IMR-90 (cell line): ENCODE results near the gene MIPEP. TPM values are rescaled to one million over a fixed set of nuclear protein-coding genes. Genes with fewer than 3 reads are reported as not detected.

ENCODE experiments used
- ATAC-seq: fragments of 200-7000 bp; cut with Tn5 transposase; 2 replicates; pipeline ENCODE4 v1.9.1; 2020; ENCODE audit warnings: low read depth, mild to moderate bottlenecking, moderate library complexity
- BruUV-seq: library from RNA; stranded (reverse); fragments of 400-500 nt; replicated peaks from 2 replicates; lab custom pipeline; 2021; lab: Mats Ljungman, UMichigan
- CTCF ChIA-PET: fragments of 300-600 bp; formaldehyde crosslinking; extraction: SDS; loops from one replicate; lab custom pipeline; 2021; ENCODE audit warnings: antibody characterized with exemption; lab: Yijun Ruan, JAX
- POLR2A ChIA-PET: fragments of 300-600 bp; sonication (Branson Sonifier 250); formaldehyde crosslinking; loops from one replicate; lab custom pipeline; 2022; ENCODE audit warnings: antibody characterized with exemption; ENCODE audit not compliant: unreplicated experiment; lab: Charles Lee
- DNase-seq: peaks from one replicate; pipeline ENCODE4 v3.0.0; 2013
- H2AFZ ChIP-seq: replicated peaks from 2 replicates; pipeline ENCODE3; 2013; ENCODE audit warnings: low read length, mild to moderate bottlenecking; ENCODE audit not compliant: poor library complexity
- H2AK5ac ChIP-seq: 2 replicates; pipeline ENCODE4 v1.6.1; 2013; ENCODE audit warnings: low read depth, low read length, inconsistent platforms
- H2AK9ac ChIP-seq: replicated peaks from 2 replicates; pipeline ENCODE3; 2013; ENCODE audit warnings: mild to moderate bottlenecking, low read depth, low read length, moderate library complexity; ENCODE audit not compliant: poor library complexity
- H2BK120ac ChIP-seq: 2 replicates; pipeline ENCODE4 v1.6.1; 2013; ENCODE audit warnings: low read depth, low read length, inconsistent platforms
- H2BK15ac ChIP-seq: 3 replicates; pipeline ENCODE4 v1.6.1; 2013; ENCODE audit warnings: low read depth, low read length, inconsistent platforms
- H2BK20ac ChIP-seq: 2 replicates; pipeline ENCODE4 v1.6.1; 2013; ENCODE audit warnings: low read depth, mild to moderate bottlenecking, inconsistent platforms, low read length, moderate library complexity
- H2BK5ac ChIP-seq: 2 replicates; pipeline ENCODE4 v1.6.1; 2013; ENCODE audit warnings: mild to moderate bottlenecking, low read depth, low read length, inconsistent platforms; ENCODE audit not compliant: poor library complexity, severe bottlenecking
- H3K14ac ChIP-seq: replicated peaks from 2 replicates; pipeline ENCODE4 v1.6.1; 2013; ENCODE audit warnings: low read depth, low read length, inconsistent platforms
- H3K18ac ChIP-seq: 2 replicates; pipeline ENCODE4 v1.6.1; 2013; ENCODE audit warnings: low read depth, low read length, control low read depth
- H3K23ac ChIP-seq: 2 replicates; pipeline ENCODE4 v1.6.1; 2013; ENCODE audit warnings: low read depth, low read length, inconsistent platforms
- H3K27ac ChIP-seq: 2 replicates; pipeline ENCODE4 v1.5.1; 2013; ENCODE audit warnings: mild to moderate bottlenecking, control low read depth, low read length; ENCODE audit not compliant: insufficient read depth
- H3K27me3 ChIP-seq: 2 replicates; pipeline ENCODE4 v1.6.1; 2013; ENCODE audit warnings: low read length; ENCODE audit not compliant: control insufficient read depth, insufficient read depth
- H3K36me3 ChIP-seq: 2 replicates; pipeline ENCODE4 v1.6.1; 2013; ENCODE audit warnings: low read length, mixed read lengths; ENCODE audit not compliant: control insufficient read depth, insufficient read depth
- H3K4ac ChIP-seq: 2 replicates; pipeline ENCODE4 v1.6.1; 2013; ENCODE audit warnings: low read depth, low read length, inconsistent platforms
- H3K4me1 ChIP-seq: 2 replicates; pipeline ENCODE4 v1.6.1; 2013; ENCODE audit warnings: low read length, mixed read lengths; ENCODE audit not compliant: control insufficient read depth, insufficient read depth
- H3K4me2 ChIP-seq: 2 replicates; pipeline ENCODE4 v1.6.1; 2013; ENCODE audit warnings: low read depth, mild to moderate bottlenecking, control low read depth, low read length, moderate library complexity
- H3K4me3 ChIP-seq: 2 replicates; pipeline ENCODE4 v1.5.1; 2013; ENCODE audit warnings: low read depth, mild to moderate bottlenecking, control low read depth, low read length, moderate library complexity; ENCODE audit not compliant: insufficient read depth
- H3K56ac ChIP-seq: 2 replicates; pipeline ENCODE4 v1.6.1; 2013; ENCODE audit warnings: low read length, inconsistent platforms; ENCODE audit not compliant: insufficient read depth; ENCODE audit errors: extremely low read depth
- H3K79me1 ChIP-seq, 2 experiments: 2 replicates each; pipeline ENCODE4 v1.6.1; 2013; ENCODE audit warnings: low read length in 2 of 2, inconsistent platforms in 1 of 2, low read depth in 1 of 2
- H3K9ac ChIP-seq: 2 replicates; pipeline ENCODE4 v1.6.1; 2013; ENCODE audit warnings: low read depth, low read length, control low read depth
- H3K9me1 ChIP-seq: 2 replicates; pipeline ENCODE4 v1.6.1; 2013; ENCODE audit warnings: low read length, inconsistent platforms; ENCODE audit not compliant: insufficient read depth
- H3K9me3 ChIP-seq: 2 replicates; pipeline ENCODE4 v1.6.1; 2013; ENCODE audit warnings: low read length; ENCODE audit not compliant: control insufficient read depth, insufficient read depth
- H4K20me1 ChIP-seq: 2 replicates; pipeline ENCODE4 v1.6.1; 2013; ENCODE audit warnings: low read length, inconsistent platforms; ENCODE audit not compliant: insufficient read depth
- H4K5ac ChIP-seq: 2 replicates; pipeline ENCODE4 v1.6.1; 2013; ENCODE audit warnings: mild to moderate bottlenecking, low read depth, low read length, control low read depth
- H4K8ac ChIP-seq, 2 experiments: 2 replicates each; pipeline ENCODE4 v1.6.1; 2013; ENCODE audit warnings: low read depth in 2 of 2, low read length in 2 of 2, control low read depth in 1 of 2, inconsistent platforms in 1 of 2
- H4K91ac ChIP-seq: 2 replicates; pipeline ENCODE4 v1.6.1; 2013; ENCODE audit warnings: low read depth, low read length, inconsistent platforms; ENCODE audit not compliant: insufficient read depth
- BHLHE40 ChIP-seq: fragments of 150-350 bp; IDR thresholded peaks from 2 replicates; pipeline ENCODE4 v1.6.1; 2016; ENCODE audit warnings: mild to moderate bottlenecking, low read depth, low read length
- CEBPB ChIP-seq: IDR thresholded peaks from 2 replicates; pipeline ENCODE4 v1.6.1; 2012; ENCODE audit warnings: low read depth, low read length, improper control_type of control experiment
- FOS ChIP-seq: fragments of 150-350 bp; IDR thresholded peaks from 2 replicates; pipeline ENCODE4 v1.6.1; 2016; ENCODE audit warnings: low read depth, low read length
- MAFK ChIP-seq: IDR thresholded peaks from 2 replicates; pipeline ENCODE4 v1.6.1; 2012; ENCODE audit warnings: low read depth, low read length, improper control_type of control experiment
- MAZ ChIP-seq: IDR thresholded peaks from 2 replicates; pipeline ENCODE4 v1.6.1; 2012; ENCODE audit warnings: low read depth, mild to moderate bottlenecking, low read length, improper control_type of control experiment, moderate library complexity, borderline replicate concordance
- MXI1 ChIP-seq: IDR thresholded peaks from 2 replicates; pipeline ENCODE4 v1.6.1; 2012; ENCODE audit warnings: low read depth, mild to moderate bottlenecking, low read length, moderate library complexity, borderline replicate concordance
- NFE2L2 ChIP-seq: fragments of 150-350 bp; IDR thresholded peaks from 2 replicates; pipeline ENCODE4 v1.6.1; 2016; ENCODE audit warnings: low read depth, mild to moderate bottlenecking, low read length
- RAD21 ChIP-seq: IDR thresholded peaks from 2 replicates; pipeline ENCODE4 v1.6.1; 2012; ENCODE audit warnings: low read length, improper control_type of control experiment
- RCOR1 ChIP-seq: IDR thresholded peaks from 2 replicates; pipeline ENCODE4 v1.6.1; 2012; ENCODE audit warnings: mild to moderate bottlenecking, low read length, improper control_type of control experiment; ENCODE audit not compliant: insufficient replicate concordance
- RFX5 ChIP-seq: IDR thresholded peaks from 2 replicates; pipeline ENCODE4 v1.8.0; 2012; ENCODE audit warnings: low read depth, mild to moderate bottlenecking, low read length, moderate library complexity
- SMC3 ChIP-seq: fragments of 150-350 bp; IDR thresholded peaks from 2 replicates; pipeline ENCODE4 v1.6.1; 2016; ENCODE audit warnings: low read depth, mild to moderate bottlenecking, antibody characterized with exemption, low read length, moderate library complexity
- USF2 ChIP-seq: fragments of 150-350 bp; IDR thresholded peaks from 2 replicates; pipeline ENCODE4 v1.6.1; 2017; ENCODE audit warnings: mild to moderate bottlenecking, antibody characterized with exemption, low read length, low read depth
- WGBS, 2 experiments: methylation state at CpG; one replicate each; pipeline versions ENCODE4 v1.1.5 to v1.1.7; 2013; ENCODE audit warnings: missing lambda C conversion rate in 2 of 2; ENCODE audit not compliant: insufficient read length in 1 of 2; ENCODE audit errors: extremely low coverage in 2 of 2; 5-methylcytosine and 5-hydroxymethylcytosine counted together
- dilution Hi-C: fragments of 300-500 bp; cut with HindIII; formaldehyde crosslinking; loops from one replicate; pipeline ENCODE4 v1.14.3; 2018; ENCODE audit warnings: low sequenced_read_pairs; ENCODE audit not compliant: unreplicated experiment
- in situ Hi-C: fragments of 300-500 bp; cut with MboI; formaldehyde crosslinking; loops from 3 replicates; pipeline ENCODE4 v1.14.3; 2019; ENCODE audit warnings: low sequenced_read_pairs, inconsistent platforms, mixed read lengths
- intact Hi-C: fragments of 100-400 bp; cut with micrococcal nuclease; formaldehyde crosslinking; loops from 2 replicates; pipeline ENCODE4 v1.10.0; 2022
- polyA plus RNA-seq, 3 experiments: library from polyadenylated mRNA; depleted of rRNA; stranded (reverse); fragments of >200 nt; gene quantifications; 2 replicates each; pipeline ENCODE4 v1.2.3, GENCODE V29; 2012; ENCODE audit warnings: low replicate concordance in 1 of 3
- total RNA-seq: library from RNA; depleted of rRNA; stranded (reverse); fragments of >200 nt; gene quantifications from 2 replicates; pipeline ENCODE4 v1.2.3, GENCODE V29; 2012
- TF ChIP-seq, protein P1 (sequence below): fragments of 150-350 bp; IDR thresholded peaks from 2 replicates; pipeline ENCODE4 v1.6.1; 2016; ENCODE audit warnings: low read depth, mild to moderate bottlenecking, low read length, moderate library complexity, borderline replicate concordance

Gene MIPEP
- total and polyA plus RNA-seq, 2 of the 4 experiments (the other 2 are of a cell fraction): 15.0 to 21.5 TPM

- TF ChIP-seq SMC3: peak; percentile 19; the same call in 1 of the 2 replicates
- peak; percentile 11 for TF ChIP-seq RAD21
- TF ChIP-seq, protein P1, sequence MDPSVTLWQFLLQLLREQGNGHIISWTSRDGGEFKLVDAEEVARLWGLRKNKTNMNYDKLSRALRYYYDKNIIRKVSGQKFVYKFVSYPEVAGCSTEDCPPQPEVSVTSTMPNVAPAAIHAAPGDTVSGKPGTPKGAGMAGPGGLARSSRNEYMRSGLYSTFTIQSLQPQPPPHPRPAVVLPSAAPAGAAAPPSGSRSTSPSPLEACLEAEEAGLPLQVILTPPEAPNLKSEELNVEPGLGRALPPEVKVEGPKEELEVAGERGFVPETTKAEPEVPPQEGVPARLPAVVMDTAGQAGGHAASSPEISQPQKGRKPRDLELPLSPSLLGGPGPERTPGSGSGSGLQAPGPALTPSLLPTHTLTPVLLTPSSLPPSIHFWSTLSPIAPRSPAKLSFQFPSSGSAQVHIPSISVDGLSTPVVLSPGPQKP: no peak
These were observed at the start of gene MIPEP (continued) for GRCh38 chr13:23888658-23889614.

DNA sequence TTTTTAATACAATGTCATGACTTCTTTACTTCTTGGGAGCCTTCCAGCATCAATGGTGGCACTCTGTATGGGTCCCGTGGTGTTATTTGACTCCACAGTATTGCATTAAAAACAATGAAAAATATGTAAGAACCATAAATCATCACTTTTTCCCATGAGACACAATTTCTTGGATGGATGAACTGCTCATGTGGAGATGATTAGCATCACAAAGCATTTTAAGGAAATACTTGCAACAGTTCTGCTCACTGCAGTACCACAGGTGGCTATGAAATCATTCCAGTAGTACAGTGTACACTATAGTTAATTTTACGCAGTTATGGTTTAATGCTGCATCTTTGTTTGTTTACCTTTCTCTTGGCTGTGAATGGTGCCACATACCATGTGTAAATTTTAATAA is 45.3 kb upstream of the MIPEP start:
- in situ Hi-C loops (no loop called here), dilution Hi-C loops (no loop called here), intact Hi-C loops (no loop called here)
- Histone ChIP-seq H3K9me1 (no peaks in the 10 kb centered on the region), H3K36me3 (no peaks in the 10 kb centered on the region), H2BK15ac (no peak overlapping the region), H2BK20ac (no peak overlapping the region), H3K56ac (no peak overlapping the region), H3K9me3 (peaks cover 4% of the 10 kb centered on the region; the same call in 1 of the 2 replicates), H4K20me1 (no peaks in the 10 kb centered on the region), H3K79me1 (no peaks in the 10 kb centered on the region), H3K9ac (no peak overlapping the region), H3K4me2 (no peak overlapping the region), H3K27me3 (no peaks in the 10 kb centered on the region; the same call in 1 of the 2 replicates), H2BK120ac (no peak overlapping the region), H4K5ac (no peak overlapping the region), H4K91ac (no peak overlapping the region), H2AK5ac (no peak overlapping the region), H3K14ac (no peak overlapping the region), H3K27ac (no peak overlapping the region), H2AFZ (no peak overlapping the region), H3K18ac (no peak overlapping the region), H3K4ac (no peak overlapping the region), H3K4me3 (no peak overlapping the region), H4K8ac (no peak overlapping the region), H2AK9ac (no peak overlapping the region), H3K23ac (no peak overlapping the region), H3K4me1 (no peaks in the 10 kb centered on the region), H2BK5ac (no peak overlapping the region)
- BruUV-seq: no TSS peak
- peak; percentile 18 for DNase-seq
- ChIA-PET POLR2A (no interaction called here), CTCF (no interaction called here)
- no peak for ATAC-seq
- WGBS, 2 experiments: no CpG with 5 or more reads among the region's 2 CpGs
- TF ChIP-seq NFE2L2 (no peak), MAFK (no peak), MAZ (no peak), USF2 (no peak), MXI1 (no peak), CEBPB (no peak), RFX5 (no peak), FOS (no peak), RCOR1 (no peak), RAD21 (no peak), BHLHE40 (no peak)
- TF ChIP-seq, protein P1: no peak
